Endothelial cell of umbilical vein (primary cell): ENCODE measurements around the gene MAPT. TPM values are rescaled to one million over a fixed set of nuclear protein-coding genes. Genes with fewer than 3 reads are reported as not detected.

Experiments
- BruUV-seq: library from RNA; stranded (reverse); fragments of 400-500 nt; replicated peaks from 2 replicates; lab custom pipeline; 2021; lab: Mats Ljungman, UMichigan
- CTCF ChIA-PET: fragments of 300-600, 350-600 bp; sonication (Branson Sonifier 250); formaldehyde crosslinking; loops from one replicate; lab custom pipeline; 2021; ENCODE audit warnings: antibody characterized with exemption, inconsistent platforms; lab: Charles Lee
- POLR2A ChIA-PET: fragments of 300-600, 350-600 bp; sonication (Branson Sonifier 250); formaldehyde crosslinking; loops from one replicate; lab custom pipeline; 2021; ENCODE audit warnings: antibody characterized with exemption, inconsistent platforms; lab: Charles Lee
- DNase-seq: peaks from one replicate; pipeline ENCODE4 v3.0.0-alpha.2; 2011; ENCODE audit warnings: low read depth, low spot score
- FAIRE-seq: peaks from 2 replicates; lab custom pipeline; 2011; peaks lifted over from hg19 to GRCh38; lab: Jason Lieb, UNC
- H2AFZ ChIP-seq: 2 replicates; pipeline ENCODE4 v1.6.0; 2012; ENCODE audit warnings: low read depth, low read length, control low read depth, inconsistent platforms
- H3K27ac ChIP-seq: 2 replicates; pipeline ENCODE4 v1.5.1; 2011; ENCODE audit warnings: low read depth, mild to moderate bottlenecking, control low read depth, low read length, moderate library complexity; ENCODE audit not compliant: insufficient read depth
- H3K27me3 ChIP-seq, 2 experiments: 2 replicates each; pipeline versions ENCODE4 v1.6.0 to v1.6.1; 2011; ENCODE audit warnings: low read length in 2 of 2, mixed read lengths in 1 of 2; ENCODE audit not compliant: control insufficient read depth in 2 of 2, insufficient read depth in 2 of 2
- H3K36me3 ChIP-seq, 2 experiments: 2 replicates in 1 of 2; 3 replicates in 1 of 2; pipeline ENCODE4 v1.5.1; 2011; ENCODE audit warnings: low read length in 2 of 2, mild to moderate bottlenecking in 1 of 2, moderate library complexity in 1 of 2; ENCODE audit not compliant: control insufficient read depth in 2 of 2, insufficient read depth in 2 of 2; ENCODE audit errors: extremely low read depth in 1 of 2
- H3K4me1 ChIP-seq: 3 replicates; pipeline ENCODE4 v1.5.1; 2011; ENCODE audit warnings: mild to moderate bottlenecking, low read length; ENCODE audit not compliant: control insufficient read depth, insufficient read depth; ENCODE audit errors: extremely low read depth
- H3K4me2 ChIP-seq: 2 replicates; pipeline ENCODE4 v1.6.1; 2011; ENCODE audit warnings: low read length, control low read depth, mixed read lengths; ENCODE audit not compliant: insufficient read depth
- H3K4me3 ChIP-seq, 3 experiments: fragments of 200-600 bp in 1 of 3; sonication (generic), shearing (Covaris generic) in 1 of 3; replicated peaks in 1 of 3; 2 replicates each; pipeline ENCODE4 v1.5.1; 2011 to 2016; ENCODE audit warnings: control low read depth in 3 of 3, low read length in 3 of 3, mild to moderate bottlenecking in 2 of 3, inconsistent platforms in 1 of 3, low read depth in 1 of 3, moderate library complexity in 1 of 3; ENCODE audit not compliant: insufficient read depth in 1 of 3
- H3K79me2 ChIP-seq: 2 replicates; pipeline ENCODE4 v1.6.0; 2012; ENCODE audit warnings: low read length, inconsistent platforms; ENCODE audit not compliant: control insufficient read depth, insufficient read depth
- H3K9ac ChIP-seq: replicated peaks from 2 replicates; pipeline ENCODE3; 2011; ENCODE audit warnings: low read length, control low read depth; ENCODE audit not compliant: insufficient read depth; ENCODE audit errors: extremely low read depth
- H3K9me1 ChIP-seq: replicated peaks from 3 replicates; pipeline ENCODE4 v1.6.0; 2011; ENCODE audit warnings: mild to moderate bottlenecking, low read length; ENCODE audit not compliant: control insufficient read depth, insufficient read depth; ENCODE audit errors: extremely low read depth
- H3K9me3 ChIP-seq: replicated peaks from 2 replicates; pipeline ENCODE4 v1.5.1; 2012; ENCODE audit warnings: low read length, inconsistent platforms; ENCODE audit not compliant: control insufficient read depth, insufficient read depth
- H4K20me1 ChIP-seq: replicated peaks from 2 replicates; pipeline ENCODE3; 2011; ENCODE audit warnings: mild to moderate bottlenecking, low read length; ENCODE audit not compliant: control insufficient read depth, insufficient read depth; ENCODE audit errors: extremely low read depth
- CTCF ChIP-seq, 2 donors: IDR thresholded peaks; 1 replicate in 1 of 2; 2 replicates in 1 of 2; pipeline ENCODE4 v1.5.1; 2011; ENCODE audit warnings: low read length in 2 of 2, mild to moderate bottlenecking in 2 of 2, moderate library complexity in 2 of 2, control low read depth in 1 of 2, inconsistent platforms in 1 of 2, low read depth in 1 of 2; ENCODE audit not compliant: insufficient read depth in 1 of 2; ENCODE audit errors: extremely low read depth in 1 of 2
- EZH2 ChIP-seq: IDR thresholded peaks from 2 replicates; pipeline ENCODE4 v1.6.1; 2012; ENCODE audit warnings: borderline replicate concordance, low read depth, mild to moderate bottlenecking, moderate library complexity, low read length, inconsistent platforms; ENCODE audit not compliant: severe bottlenecking
- FOS ChIP-seq: IDR thresholded peaks from 2 replicates; pipeline ENCODE4 v1.6.1; 2011; ENCODE audit warnings: mild to moderate bottlenecking, low read length, moderate library complexity, borderline replicate concordance; ENCODE audit not compliant: insufficient read depth
- GATA2 ChIP-seq: IDR thresholded peaks from 2 replicates; pipeline ENCODE4 v1.7.0; 2011; ENCODE audit warnings: low read depth, mild to moderate bottlenecking, moderate library complexity, mixed read lengths, low read length; ENCODE audit not compliant: insufficient read length, insufficient read depth
- JUN ChIP-seq: IDR thresholded peaks from 2 replicates; pipeline ENCODE4 v1.6.1; 2011; ENCODE audit warnings: borderline replicate concordance, low read depth; ENCODE audit not compliant: insufficient read length, insufficient read depth
- MAX ChIP-seq: IDR thresholded peaks from 2 replicates; pipeline ENCODE4 v1.6.1; 2011; ENCODE audit not compliant: insufficient read depth, insufficient read length
- MYC ChIP-seq: IDR thresholded peaks from one replicate; pipeline ENCODE4 v1.6.1; 2011; ENCODE audit warnings: mild to moderate bottlenecking, low read depth, low read length
- POLR2A ChIP-seq: IDR thresholded peaks from 2 replicates; pipeline ENCODE4 v1.6.1; 2012; ENCODE audit warnings: low read depth, mild to moderate bottlenecking, control low read depth, low read length
- POLR2AphosphoS5 ChIP-seq: IDR thresholded peaks from 2 replicates; pipeline ENCODE4 v1.6.1; 2012; ENCODE audit warnings: low read depth, mild to moderate bottlenecking, control low read depth, low read length, moderate library complexity; ENCODE audit not compliant: insufficient read depth
- dilution Hi-C: fragments of 300-500 bp; cut with MboI; formaldehyde crosslinking; loops from one replicate; pipeline ENCODE4 v1.15.0; 2019; ENCODE audit warnings: low sequenced_read_pairs; ENCODE audit not compliant: extremely low pct_ligation_motif_present
- intact Hi-C: fragments of 100-400 bp; cut with micrococcal nuclease; formaldehyde crosslinking; loops from one replicate; pipeline ENCODE4 v1.10.0; 2022
- polyA plus RNA-seq, 4 experiments: library from polyadenylated mRNA; depleted of rRNA in 3 of 4; stranded (reverse) in 3 of 4; unstranded in 1 of 4; fragments of >200 nt; gene quantifications; 2 replicates each; pipeline versions ENCODE4 v1.2.1 to v1.2.3, GENCODE V29; 2011 to 2012; ENCODE audit warnings: missing spikeins in 1 of 4
- total RNA-seq: library from RNA; stranded (reverse); gene quantifications from 2 replicates; pipeline ENCODE4 v1.2.3, GENCODE V29; 2021

Gene MAPT
- total and polyA plus RNA-seq, 2 donors (not counting 3 experiments of a cell fraction or from before 2014, with no cell fraction given), result 0.04 to 0.51 TPM

- dilution Hi-C loops, result no loop called here
- H3K4me2 ChIP-seq, result no peak overlapping the region
- CTCF ChIA-PET, result interaction anchor here (1.4 to 2.1 kb wide), 2 partner anchors 24 to 173 kb away, joined by 5 to 7 read pairs; partner anchors contain the start of gene KANSL1
- H3K9me1 ChIP-seq, result no peaks in the 10 kb centered on the region
- DNase-seq, result no peak
- no peak overlapping the region for H3K27ac ChIP-seq
- FAIRE-seq, result no peak
- no peaks in the 10 kb centered on the region for H3K79me2 ChIP-seq
- H2AFZ ChIP-seq, result no peak overlapping the region
- BruUV-seq, result no TSS peak
- no peaks in the 10 kb centered on the region for H3K27me3 ChIP-seq
- no peak overlapping the region for H3K4me3 ChIP-seq
- no peaks in the 10 kb centered on the region for H3K4me1 ChIP-seq
- TF ChIP-seq MAX (no peak), CTCF (IDR thresholded peaks at IDR 0.05; ENCODE audit: extremely low read depth in 1 of 2, insufficient read depth in 1 of 2, low read depth in 1 of 2, low read length in 2 of 2) (no peak), POLR2A (no peak), POLR2AphosphoS5 (no peak), MYC (no peak), JUN (no peak), EZH2 (no peak), GATA2 (no peak), FOS (no peak)
- intact Hi-C loops, result no loop called here
- peaks cover 0 to under 1% of the 10 kb centered on the region in 2 experiments for H3K36me3 ChIP-seq
- no peaks in the 10 kb centered on the region for H4K20me1 ChIP-seq
- POLR2A ChIA-PET, result no interaction called here
- H3K9ac ChIP-seq, result no peak overlapping the region
- H3K9me3 ChIP-seq, result no peaks in the 10 kb centered on the region
Observed at GRCh38 chr17:46020023-46020761, 125.8 kb downstream of the MAPT start.
